Measurements from ENCODE around the gene FAM177A1. TPM values are rescaled to one million over a fixed set of nuclear protein-coding genes. Genes with fewer than 3 reads are reported as not detected.

The FAM177A1 gene
- total and polyA plus RNA-seq, 2 experiments from 2014 or later = 100 to 132 TPM

DNA sequence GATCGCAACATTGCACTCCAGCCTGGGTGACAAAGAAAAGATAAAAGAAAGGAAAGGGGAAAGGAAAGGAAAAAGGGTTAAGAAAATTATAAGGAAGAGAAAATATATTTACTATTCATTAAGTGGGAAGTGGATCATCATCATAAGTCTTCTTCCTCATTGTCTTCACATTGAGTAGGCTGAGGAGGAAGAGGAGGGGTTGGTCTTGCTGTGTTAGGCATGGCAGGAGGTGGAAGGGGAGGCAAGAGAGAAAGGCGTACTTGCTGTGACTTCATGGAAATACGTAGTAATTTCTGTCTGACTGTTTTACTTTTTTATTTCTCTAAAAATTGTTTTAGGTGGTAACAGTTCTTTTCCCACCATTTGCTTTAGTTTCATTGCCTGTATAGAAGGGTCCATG lies 26.2 kb downstream of the FAM177A1 start:
- H3K4me1 ChIP-seq (ENCODE audit: insufficient read depth) = no peaks in the 10 kb centered on the region
- H3K27me3 ChIP-seq = no peaks in the 10 kb centered on the region
- H3K4me3 ChIP-seq = no peak overlapping the region
- no peaks in the 10 kb centered on the region for H3K9me3 ChIP-seq (ENCODE audit: low read depth)
- no peaks in the 10 kb centered on the region for H4K20me1 ChIP-seq (ENCODE audit: insufficient read depth, poor library complexity, severe bottlenecking)
- no peak overlapping the region for H2AFZ ChIP-seq
- H3K27ac ChIP-seq = no peak overlapping the region
- no peaks in the 10 kb centered on the region for H3K9me2 ChIP-seq (replicated peaks; ENCODE audit: insufficient read depth)
- peaks cover 22% of the 10 kb centered on the region for H3K79me2 ChIP-seq
- DNase-seq (ENCODE audit: low spot score) = no peak
- H3K36me3 ChIP-seq (replicated peaks; ENCODE audit: insufficient read depth, low read depth) = no peaks in the 10 kb centered on the region
- TF ChIP-seq, protein P1, sequence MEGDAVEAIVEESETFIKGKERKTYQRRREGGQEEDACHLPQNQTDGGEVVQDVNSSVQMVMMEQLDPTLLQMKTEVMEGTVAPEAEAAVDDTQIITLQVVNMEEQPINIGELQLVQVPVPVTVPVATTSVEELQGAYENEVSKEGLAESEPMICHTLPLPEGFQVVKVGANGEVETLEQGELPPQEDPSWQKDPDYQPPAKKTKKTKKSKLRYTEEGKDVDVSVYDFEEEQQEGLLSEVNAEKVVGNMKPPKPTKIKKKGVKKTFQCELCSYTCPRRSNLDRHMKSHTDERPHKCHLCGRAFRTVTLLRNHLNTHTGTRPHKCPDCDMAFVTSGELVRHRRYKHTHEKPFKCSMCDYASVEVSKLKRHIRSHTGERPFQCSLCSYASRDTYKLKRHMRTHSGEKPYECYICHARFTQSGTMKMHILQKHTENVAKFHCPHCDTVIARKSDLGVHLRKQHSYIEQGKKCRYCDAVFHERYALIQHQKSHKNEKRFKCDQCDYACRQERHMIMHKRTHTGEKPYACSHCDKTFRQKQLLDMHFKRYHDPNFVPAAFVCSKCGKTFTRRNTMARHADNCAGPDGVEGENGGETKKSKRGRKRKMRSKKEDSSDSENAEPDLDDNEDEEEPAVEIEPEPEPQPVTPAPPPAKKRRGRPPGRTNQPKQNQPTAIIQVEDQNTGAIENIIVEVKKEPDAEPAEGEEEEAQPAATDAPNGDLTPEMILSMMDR (IDR thresholded peaks at IDR 0.05; ENCODE audit: poor library complexity) = no peak
- TF ChIP-seq EZH2phosphoT487 (IDR thresholded peaks at IDR 0.05; ENCODE audit: low read depth, severe bottlenecking, unreplicated experiment) (no peak), EZH2 (IDR thresholded peaks at IDR 0.05; ENCODE audit: borderline replicate concordance) (no peak)
- WGBS (ENCODE audit: low lambda C conversion rate, missing lambda C conversion rate) = 98% methylated on average over 3 of the region's 3 CpGs
- no peak overlapping the region for H3K4me2 ChIP-seq

DNA sequence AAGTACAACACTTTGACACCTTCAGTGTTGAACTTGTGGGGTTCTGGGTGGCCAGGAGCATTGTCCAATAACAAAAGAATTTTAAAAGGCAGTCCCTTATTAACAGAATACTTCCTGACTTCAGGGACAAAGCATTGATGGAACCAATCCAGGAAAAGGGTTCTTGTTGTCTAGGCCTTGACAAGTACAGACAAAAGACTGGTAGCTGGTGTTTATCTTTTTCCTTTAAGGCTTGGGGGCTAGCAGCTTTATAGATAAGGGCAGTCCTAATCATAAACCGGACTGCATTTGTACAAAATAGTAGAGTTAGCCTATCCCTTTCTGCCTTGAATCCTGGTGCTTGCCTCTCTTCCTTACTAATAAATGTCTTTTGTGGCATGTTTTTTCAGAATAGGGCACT lies 27.4 kb downstream of the FAM177A1 start:
- Histone ChIP-seq H3K27me3 (no peaks in the 10 kb centered on the region), H3K4me3 (no peak overlapping the region), H3K4me2 (no peak overlapping the region), H3K9me2 (replicated peaks; ENCODE audit: insufficient read depth) (no peaks in the 10 kb centered on the region), H3K9me3 (ENCODE audit: low read depth) (no peaks in the 10 kb centered on the region), H3K79me2 (peaks cover 19% of the 10 kb centered on the region), H2AFZ (no peak overlapping the region), H3K27ac (no peak overlapping the region), H3K36me3 (replicated peaks; ENCODE audit: insufficient read depth, low read depth) (no peaks in the 10 kb centered on the region), H4K20me1 (ENCODE audit: insufficient read depth, poor library complexity, severe bottlenecking) (no peaks in the 10 kb centered on the region), H3K4me1 (ENCODE audit: insufficient read depth) (peaks cover 3% of the 10 kb centered on the region)
- no peak for DNase-seq (ENCODE audit: low spot score)
- 57% methylated on average over 1 of the region's 1 CpG for WGBS (ENCODE audit: low lambda C conversion rate, missing lambda C conversion rate)
- TF ChIP-seq, protein P1 (IDR thresholded peaks at IDR 0.05; ENCODE audit: poor library complexity) = no peak
- TF ChIP-seq EZH2 (IDR thresholded peaks at IDR 0.05; ENCODE audit: borderline replicate concordance) (no peak), EZH2phosphoT487 (IDR thresholded peaks at IDR 0.05; ENCODE audit: low read depth, severe bottlenecking, unreplicated experiment) (no peak)

DNA sequence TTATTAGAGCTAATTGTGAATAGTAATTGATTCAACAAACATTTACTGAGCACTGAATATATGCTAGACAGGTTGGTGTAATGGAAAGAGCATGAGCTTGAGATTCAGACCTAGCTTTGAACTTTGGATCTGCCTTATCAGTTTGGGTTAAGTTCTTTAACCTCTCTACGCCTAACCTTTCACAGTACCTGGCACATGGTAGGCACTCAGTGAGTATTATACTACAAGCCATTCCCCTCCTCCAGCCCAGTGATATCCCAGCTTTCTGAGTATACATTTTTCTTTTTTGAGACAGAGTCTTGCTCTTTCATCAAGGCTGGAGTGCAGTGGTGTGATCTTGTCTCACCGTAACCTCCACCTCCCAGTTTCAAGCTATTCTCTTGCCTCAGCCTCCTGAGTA lies 32.0 kb downstream of the FAM177A1 start:
- Histone ChIP-seq H3K27ac (peak overlapping the region; percentile 76), H3K4me1 (ENCODE audit: insufficient read depth) (peaks cover 3% of the 10 kb centered on the region), H2AFZ (no peak overlapping the region), H3K4me3 (no peak overlapping the region), H3K9me2 (replicated peaks; ENCODE audit: insufficient read depth) (no peaks in the 10 kb centered on the region), H3K79me2 (peaks cover 7% of the 10 kb centered on the region), H4K20me1 (ENCODE audit: insufficient read depth, poor library complexity, severe bottlenecking) (no peaks in the 10 kb centered on the region), H3K36me3 (replicated peaks; ENCODE audit: insufficient read depth, low read depth) (no peaks in the 10 kb centered on the region), H3K4me2 (peak overlapping the region; percentile 1), H3K27me3 (no peaks in the 10 kb centered on the region), H3K9me3 (ENCODE audit: low read depth) (no peaks in the 10 kb centered on the region)
- peak; percentile 25 for DNase-seq (ENCODE audit: low spot score)
- TF ChIP-seq, protein P1 (IDR thresholded peaks at IDR 0.05; ENCODE audit: poor library complexity) = no peak
- no peak for TF ChIP-seq EZH2 (IDR thresholded peaks at IDR 0.05; ENCODE audit: borderline replicate concordance)
- TF ChIP-seq EZH2phosphoT487 (IDR thresholded peaks at IDR 0.05; ENCODE audit: low read depth, severe bottlenecking, unreplicated experiment) = no peak
- 84% methylated on average over 2 of the region's 2 CpGs for WGBS (ENCODE audit: low lambda C conversion rate, missing lambda C conversion rate)

DNA sequence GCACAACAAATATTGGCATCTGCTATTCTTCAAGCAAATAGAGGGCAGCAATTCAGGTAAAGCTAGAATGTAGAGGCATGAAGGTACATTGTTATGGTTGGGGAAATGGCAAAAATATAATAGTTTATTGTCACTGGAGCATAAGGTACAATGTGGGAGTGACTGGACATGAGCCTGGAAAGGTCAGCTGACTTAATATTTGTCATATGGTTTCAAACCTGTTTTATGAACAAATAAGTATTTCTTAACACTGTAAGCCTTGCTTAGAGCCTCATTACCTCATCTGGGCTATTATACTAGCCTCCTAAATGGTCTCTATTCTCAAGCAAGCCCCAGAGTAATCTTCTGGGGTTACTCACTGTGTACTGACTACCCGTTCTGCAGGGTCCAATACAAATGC lies 33.7 kb downstream of the FAM177A1 start:
- Histone ChIP-seq H3K36me3 (replicated peaks; ENCODE audit: insufficient read depth, low read depth) (no peaks in the 10 kb centered on the region), H3K27ac (no peak overlapping the region), H3K9me3 (ENCODE audit: low read depth) (no peaks in the 10 kb centered on the region), H3K4me3 (no peak overlapping the region), H2AFZ (no peak overlapping the region), H3K27me3 (no peaks in the 10 kb centered on the region), H3K9me2 (replicated peaks; ENCODE audit: insufficient read depth) (no peaks in the 10 kb centered on the region), H4K20me1 (ENCODE audit: insufficient read depth, poor library complexity, severe bottlenecking) (no peaks in the 10 kb centered on the region), H3K4me2 (no peak overlapping the region), H3K79me2 (no peaks in the 10 kb centered on the region), H3K4me1 (ENCODE audit: insufficient read depth) (peaks cover 3% of the 10 kb centered on the region)
- WGBS (ENCODE audit: low lambda C conversion rate, missing lambda C conversion rate) = 71% methylated on average over 1 of the region's 1 CpG
- no peak for DNase-seq (ENCODE audit: low spot score)
- TF ChIP-seq EZH2 (IDR thresholded peaks at IDR 0.05; ENCODE audit: borderline replicate concordance) = no peak
- no peak for TF ChIP-seq EZH2phosphoT487 (IDR thresholded peaks at IDR 0.05; ENCODE audit: low read depth, severe bottlenecking, unreplicated experiment)
- TF ChIP-seq, protein P1 (IDR thresholded peaks at IDR 0.05; ENCODE audit: poor library complexity) = no peak
